Heart left ventricle (tissue), 16 donors: ENCODE data around the gene GOSR2. TPM values are rescaled to one million over a fixed set of nuclear protein-coding genes. Genes with fewer than 3 reads are reported as not detected.

Experiments
- ATAC-seq, 4 donors: fragments of 200-7000 bp; cut with Tn5 transposase; one replicate each; pipeline ENCODE4 v1.9.1; 2020 to 2022; ENCODE audit warnings: moderate library complexity in 4 of 4, mild to moderate bottlenecking in 3 of 4, moderate number of reproducible peaks in 1 of 4
- DNase-seq, 5 donors: peaks; one replicate each; pipeline ENCODE4 v3.0.0-alpha.2; 2020
- H3K27ac ChIP-seq, 12 donors: fragments of 200-600 bp; sonication (generic) in 4 of 12; one replicate each; pipeline versions ENCODE4 v1.5.0 to v1.8.0; 2016 to 2022; ENCODE audit warnings: mild to moderate bottlenecking in 2 of 12
- H3K27me3 ChIP-seq, 9 donors: fragments of 200-600 bp; sonication (generic) in 2 of 9; one replicate each; pipeline versions ENCODE4 v1.5.1 to v1.8.0; 2016 to 2022; ENCODE audit warnings: mild to moderate bottlenecking in 3 of 9
- H3K36me3 ChIP-seq, 9 donors: fragments of 200-600 bp; sonication (generic) in 2 of 9; one replicate each; pipeline versions ENCODE4 v1.5.0 to v1.8.0; 2018 to 2022; ENCODE audit warnings: mild to moderate bottlenecking in 2 of 9
- H3K4me1 ChIP-seq, 12 donors: fragments of 200-600 bp; sonication (generic) in 4 of 12; one replicate each; pipeline versions ENCODE4 v1.5.0 to v1.8.0; 2016 to 2022; ENCODE audit warnings: mild to moderate bottlenecking in 3 of 12
- H3K4me3 ChIP-seq, 12 donors: fragments of 200-600 bp; sonication (generic) in 4 of 12; one replicate each; pipeline versions ENCODE4 v1.5.0 to v1.8.0; 2017 to 2022; ENCODE audit warnings: mild to moderate bottlenecking in 9 of 12, moderate library complexity in 4 of 12
- H3K9me3 ChIP-seq, 12 donors: fragments of 200-600 bp; sonication (generic) in 4 of 12; one replicate each; pipeline versions ENCODE4 v1.5.0 to v1.8.0; 2016 to 2022; ENCODE audit warnings: mild to moderate bottlenecking in 1 of 12
- POLR2A ChIP-seq, 2 donors: fragments of 450-650 bp; IDR thresholded peaks; one replicate each; pipeline ENCODE4 v1.6.1; 2017; ENCODE audit warnings: antibody characterized with exemption in 2 of 2, mild to moderate bottlenecking in 2 of 2, moderate library complexity in 2 of 2
- WGBS, 4 donors: extraction: QIAGEN DNeasy Blood & Tissue Kit in 2 of 4; methylation state at CpG; one replicate each; pipeline versions ENCODE4 v1.1.5 to v1.1.7; 2013 to 2018; 5-methylcytosine and 5-hydroxymethylcytosine counted together
- intact Hi-C, 10 donors: fragments of 100-400 bp; cut with DNase I; formaldehyde crosslinking; loops; one replicate each; pipeline versions ENCODE4 v1.11.1 to v1.14.2; 2022
- polyA plus RNA-seq, 2 donors: library from polyadenylated mRNA; stranded (reverse); fragments of 200-250 nt; gene quantifications; one replicate each; pipeline ENCODE4 v1.2.3, GENCODE V29; 2013
- total RNA-seq, 9 donors: library from RNA; depleted of rRNA in 2 of 9; stranded (reverse); fragments of >200 nt in 2 of 9; fragmentation: NEBNext Ultra II Directional in 3 of 9; extraction: Animal tissue kit (Norgen Biotek cat#: 25700) in 3 of 9; gene quantifications; one replicate each; pipeline versions ENCODE4 v1.1.0 to v1.2.4, GENCODE V29; 2016 to 2023
- TF ChIP-seq, protein P1 (sequence below), 12 donors: fragments of 200-600 bp; sonication (generic) in 4 of 12; IDR thresholded peaks; one replicate each; pipeline versions ENCODE4 v1.5.0 to v1.8.0; 2018 to 2022; ENCODE audit warnings: antibody characterized with exemption in 12 of 12, mild to moderate bottlenecking in 5 of 12
- donor health status: ischemic (EF 13 %, LVEDD 7.1; RV severe dilation, severe dysfunction).
- donor health status: healthy with polysubstance abuse.
- donor health status: DM: no; HTN: yes; CAD: no.
- donor health status: DM: no; HTN: no; CAD: no.
- donor health status: ischemic (EF 25% LVEDD 6.9; RV normal size, moderate dysfunction).
- donor health status: ischemic (EF 25% LVEDD 5.7; RV mildly dilated, moderate dysfunction).
- donor health status: healthy.
- donor health status: DM: yes; HTN: yes; CAD: no.
- donor health status: ischemic (EF 35%, LVEDD 5.7; RV mildly dilated, moderate dysfunction).
- donor health status: nonischemic (EF 11% LVEDD 7.7; RV severe dilation, severe dysfunction).
- donor health status: DM: yes; HTN: yes; CAD: no.
- donor health status: PGD.
- donor health status: ischemic (EF 29% LVEDD 5.4; RV normal size, mild dysfunction).
- donor health status: nonischemic (EF 23%, LVEDD 6.1; RV moderate dilation, normal function).

GOSR2 gene
- total and polyA plus RNA-seq, 11 donors: 20.9 to 55.1 (median 38.4) TPM

DNA sequence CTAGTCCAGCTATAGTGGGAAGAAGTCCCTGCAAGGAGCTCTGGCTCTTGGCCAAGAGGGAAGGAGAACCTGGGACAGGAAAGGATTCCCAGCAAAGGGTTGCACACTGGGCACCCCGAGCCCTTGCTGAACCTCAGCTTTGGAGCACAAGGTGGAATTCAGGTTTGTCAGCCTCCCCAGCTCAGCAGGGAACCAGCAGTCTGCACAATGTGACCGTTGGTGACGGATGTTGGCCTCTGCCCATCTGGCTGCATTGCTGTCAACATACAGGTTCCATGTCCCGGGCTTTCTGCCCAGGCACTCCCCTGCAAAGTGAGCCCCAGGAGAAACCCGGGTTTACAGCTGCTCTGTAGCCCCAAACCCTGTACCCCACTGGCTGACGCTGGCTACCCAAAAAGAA is 49.4 kb downstream of the GOSR2 start:
- H3K36me3 ChIP-seq: no peaks in the 10 kb centered on the region
- H3K27ac ChIP-seq: no peak overlapping the region
- no peak overlapping the region for H3K4me3 ChIP-seq
- peaks cover 0 to 9% (median 3%) of the 10 kb centered on the region in 9 donors for H3K27me3 ChIP-seq
- WGBS, 4 donors: 41 to 70% (median 52%) methylated on average over 6 of the region's 6 CpGs
- intact Hi-C loops: no loop called here
- H3K9me3 ChIP-seq: no peaks in the 10 kb centered on the region
- TF ChIP-seq, protein P1, sequence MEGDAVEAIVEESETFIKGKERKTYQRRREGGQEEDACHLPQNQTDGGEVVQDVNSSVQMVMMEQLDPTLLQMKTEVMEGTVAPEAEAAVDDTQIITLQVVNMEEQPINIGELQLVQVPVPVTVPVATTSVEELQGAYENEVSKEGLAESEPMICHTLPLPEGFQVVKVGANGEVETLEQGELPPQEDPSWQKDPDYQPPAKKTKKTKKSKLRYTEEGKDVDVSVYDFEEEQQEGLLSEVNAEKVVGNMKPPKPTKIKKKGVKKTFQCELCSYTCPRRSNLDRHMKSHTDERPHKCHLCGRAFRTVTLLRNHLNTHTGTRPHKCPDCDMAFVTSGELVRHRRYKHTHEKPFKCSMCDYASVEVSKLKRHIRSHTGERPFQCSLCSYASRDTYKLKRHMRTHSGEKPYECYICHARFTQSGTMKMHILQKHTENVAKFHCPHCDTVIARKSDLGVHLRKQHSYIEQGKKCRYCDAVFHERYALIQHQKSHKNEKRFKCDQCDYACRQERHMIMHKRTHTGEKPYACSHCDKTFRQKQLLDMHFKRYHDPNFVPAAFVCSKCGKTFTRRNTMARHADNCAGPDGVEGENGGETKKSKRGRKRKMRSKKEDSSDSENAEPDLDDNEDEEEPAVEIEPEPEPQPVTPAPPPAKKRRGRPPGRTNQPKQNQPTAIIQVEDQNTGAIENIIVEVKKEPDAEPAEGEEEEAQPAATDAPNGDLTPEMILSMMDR (IDR thresholded peaks at IDR 0.05): no peak
- TF ChIP-seq POLR2A (IDR thresholded peaks at IDR 0.05): no peak
- H3K4me1 ChIP-seq: peaks cover 0 to 4% (median 0%) of the 10 kb centered on the region in 12 donors
- DNase-seq: peak in 4 of 5 donors; percentile 22 to 71 (median 44)
- peak; percentile 64 to 83 (median 78) for ATAC-seq

DNA sequence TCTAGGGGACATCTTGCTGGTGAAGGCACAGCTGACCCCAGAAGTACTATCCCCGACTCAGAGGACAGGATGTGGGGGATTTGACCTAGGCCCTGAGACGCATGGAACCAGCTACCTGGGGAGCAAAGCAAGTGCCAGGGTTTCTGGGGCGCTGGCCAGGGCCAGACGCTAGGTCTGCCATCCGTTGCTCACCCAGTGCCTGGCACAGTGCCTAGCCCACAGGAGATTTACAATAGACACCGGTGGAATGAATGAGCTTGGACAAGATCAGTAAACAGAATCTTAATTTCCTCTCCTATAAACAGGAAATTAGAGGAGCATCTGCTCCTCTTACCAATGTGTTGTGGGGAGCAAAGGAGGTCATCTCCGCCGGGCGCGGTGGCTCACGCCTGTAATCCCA is 51.1 kb downstream of the GOSR2 start:
- Histone ChIP-seq H3K9me3 (no peaks in the 10 kb centered on the region), H3K36me3 (no peaks in the 10 kb centered on the region), H3K27ac (no peak overlapping the region), H3K4me3 (no peak overlapping the region), H3K27me3 (peaks cover 9 to 26% (median 17%) of the 10 kb centered on the region in 9 donors), H3K4me1 (peaks cover 0 to 18% (median 12%) of the 10 kb centered on the region in 12 donors)
- ATAC-seq (no peak), DNase-seq (no peak)
- TF ChIP-seq, protein P1 (IDR thresholded peaks at IDR 0.05): no peak
- TF ChIP-seq POLR2A (IDR thresholded peaks at IDR 0.05): no peak
- intact Hi-C loops: no loop called here
- 74 to 82% (median 77%) methylated on average over 11 of the region's 11 CpGs for WGBS, 4 donors

DNA sequence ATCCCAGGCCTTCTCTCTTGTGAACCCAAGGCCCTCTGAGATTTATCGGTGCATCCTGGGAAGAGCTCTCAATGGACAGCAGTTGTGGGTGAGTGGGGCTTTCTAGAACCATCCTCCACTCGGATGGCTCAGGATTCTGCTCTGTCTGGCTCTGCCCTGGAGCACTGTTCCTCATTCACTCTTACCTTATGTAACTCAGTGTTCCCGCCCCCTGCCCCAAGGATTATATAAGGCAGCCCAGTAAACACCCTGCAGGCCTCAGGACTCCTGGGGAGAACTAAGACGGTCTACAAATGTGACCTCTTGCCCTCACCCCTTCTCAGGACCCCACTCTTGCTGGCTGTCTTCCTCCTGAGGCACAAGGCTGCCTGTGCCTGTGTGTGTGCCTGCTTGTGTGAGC is 52.3 kb downstream of the GOSR2 start:
- DNase-seq: no peak
- H3K9me3 ChIP-seq: no peaks in the 10 kb centered on the region
- WGBS, 4 donors: 83 to 88% (median 87%) methylated on average over 4 of the region's 4 CpGs
- intact Hi-C loops: no loop called here
- TF ChIP-seq POLR2A (IDR thresholded peaks at IDR 0.05): no peak
- TF ChIP-seq, protein P1 (IDR thresholded peaks at IDR 0.05): no peak
- peaks cover 0 to 21% (median 14%) of the 10 kb centered on the region in 12 donors for H3K4me1 ChIP-seq
- ATAC-seq: no peak
- H3K27me3 ChIP-seq: peaks cover 10 to 35% (median 25%) of the 10 kb centered on the region in 9 donors
- no peaks in the 10 kb centered on the region for H3K36me3 ChIP-seq
- no peak overlapping the region for H3K4me3 ChIP-seq
- no peak overlapping the region for H3K27ac ChIP-seq

DNA sequence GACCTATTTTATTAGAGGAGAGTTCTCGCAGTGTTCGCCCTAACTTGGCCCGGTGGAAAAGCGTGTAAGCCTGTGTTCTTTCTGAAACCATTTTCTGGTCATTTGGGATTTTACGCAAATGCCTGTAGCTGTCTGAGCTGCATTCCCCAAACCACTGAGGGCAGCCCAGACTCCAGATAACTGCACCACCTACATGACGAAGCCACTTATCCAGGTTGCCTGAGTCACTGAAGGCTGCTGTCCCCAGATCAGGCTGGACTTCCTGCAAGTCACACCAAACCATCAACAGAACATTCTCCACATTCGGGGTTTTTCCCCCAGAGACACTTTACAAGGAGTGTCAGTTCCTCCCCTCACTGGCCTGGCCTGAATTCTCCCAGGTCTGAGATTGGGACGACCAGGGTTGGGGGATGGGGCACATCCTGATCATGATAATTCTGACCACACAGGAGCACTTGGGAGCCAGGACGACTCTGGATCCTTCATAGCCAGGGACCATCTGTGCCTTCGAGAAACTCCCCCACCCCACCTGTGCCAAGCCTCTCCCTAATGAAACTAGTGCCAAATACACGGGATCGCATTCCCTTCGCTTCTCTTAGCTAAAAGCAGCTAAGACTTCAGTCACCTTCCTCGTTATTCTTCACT is 53.8 kb downstream of the GOSR2 start:
- 67 to 82% (median 73%) methylated on average over 14 of the region's 14 CpGs for WGBS, 4 donors
- TF ChIP-seq, protein P1 (IDR thresholded peaks at IDR 0.05): no peak
- no peak for TF ChIP-seq POLR2A (IDR thresholded peaks at IDR 0.05)
- Histone ChIP-seq H3K36me3 (no peaks in the 10 kb centered on the region), H3K4me3 (no peak overlapping the region), H3K27me3 (peaks cover 10 to 44% (median 25%) of the 10 kb centered on the region in 9 donors), H3K27ac (no peak overlapping the region), H3K4me1 (peaks cover 0 to 21% (median 14%) of the 10 kb centered on the region in 12 donors), H3K9me3 (no peaks in the 10 kb centered on the region)
- intact Hi-C loops: no loop called here
- ATAC-seq (no peak), DNase-seq (no peak)
